ENCODE measurements around the gene SETD7. TPM values are rescaled to one million over a fixed set of nuclear protein-coding genes. Genes with fewer than 3 reads are reported as not detected.

Gene SETD7
- 29.6 and 31.4 TPM in 2 replicates for total RNA-seq (2014; rRNA removed)
- Bru-seq, nascent RNA, result percentile 66 among the genes with signal in this experiment
- percentile 76 among the genes with signal in this experiment for BruChase-seq, experiment 1, labeled RNA remaining after a 6-hour chase
- BruChase-seq, experiment 2, labeled RNA remaining after a 2-hour chase, result percentile 65 among the genes with signal in this experiment
- long read RNA-seq, full-length matches to known transcripts, result 6 of 36 reads
- long read RNA-seq, partial matches to known transcripts, result 2 of 36 reads
- long read RNA-seq, other reads (novel, unspliced or antisense), result 28 of 36 reads

DNA sequence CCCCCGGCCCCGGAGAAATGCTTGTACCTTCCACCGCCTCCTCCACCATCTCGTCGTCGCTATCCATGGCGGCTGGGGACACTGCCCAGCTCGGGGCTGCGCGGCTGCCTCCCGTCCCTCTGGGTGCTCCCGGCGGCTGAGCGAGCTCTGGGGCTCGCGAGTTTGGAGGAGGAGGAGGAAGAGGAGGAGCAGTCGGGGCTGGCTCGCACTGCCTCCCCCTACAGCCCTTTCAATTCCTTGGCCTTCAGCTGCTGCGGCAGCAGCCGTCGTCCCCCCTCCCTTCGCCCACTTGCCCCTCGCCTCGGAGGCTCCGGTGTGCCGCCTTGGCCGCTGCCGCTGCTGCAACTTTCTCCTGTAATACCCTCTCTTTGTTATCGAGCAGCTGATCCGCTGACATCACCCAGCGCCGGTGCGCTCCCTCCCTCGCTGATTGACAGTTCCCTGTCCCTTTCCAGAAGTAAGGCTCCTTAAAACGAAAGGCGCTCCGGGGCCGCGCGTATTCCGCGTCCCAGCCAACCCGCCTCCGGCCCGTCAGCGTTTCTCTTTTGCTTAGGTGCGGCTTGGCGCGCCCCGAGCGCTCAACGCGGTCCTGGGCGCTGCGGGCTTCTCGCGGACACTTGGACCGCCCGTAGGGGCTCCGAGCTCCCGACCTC lies at the start of gene SETD7:
Gene SETD7 (minus strand): TSS at position 149 of the 653 bp plus-strand sequence. CDS start 82 bp downstream, at position 67.
- Histone ChIP-seq H3K36me3 (ENCODE audit: low read depth, low read length) (no peaks in the 10 kb centered on the region), H2AFZ (ENCODE audit: low read length) (peak within 1 kb of the TSS; percentile 82), H3K79me2 (ENCODE audit: low read length) (peaks cover 45% of the 10 kb centered on the region), H3K4me3 (ENCODE audit: low read length) (peak within 1 kb of the TSS; percentile 70), H3K9me2 (replicated peaks; ENCODE audit: low read length) (no peaks in the 10 kb centered on the region), H3K27me3 (ENCODE audit: low read length) (no peaks in the 10 kb centered on the region), H3F3A (ENCODE audit: low read length, unreplicated experiment) (no peaks in the 10 kb centered on the region), H3K4me1 (ENCODE audit: insufficient read depth, low read length) (peaks cover 12% of the 10 kb centered on the region), H4K20me1 (ENCODE audit: low read length) (0 out of 2 replicates have a peak, but pooled peaks cover 4% of the 10 kb centered on the region), H3K9me3 (ENCODE audit: low read length) (no peaks in the 10 kb centered on the region), H3K9ac (ENCODE audit: low read length) (peak within 1 kb of the TSS; percentile 90), H3K4me2 (ENCODE audit: low read length) (peak within 1 kb of the TSS; percentile 89), H3K27ac (ENCODE audit: low read length) (peak within 1 kb of the TSS; percentile 44)
- no TSS peak for BruUV-seq (replicated peaks)
- TF ChIP-seq EZH2phosphoT487 (IDR thresholded peaks at IDR 0.05; ENCODE audit: borderline replicate concordance, low read length) (no peak), EZH2 (IDR thresholded peaks at IDR 0.05; ENCODE audit: low read length, unreplicated experiment) (no peak), CTCF (conservative IDR thresholded peaks at IDR 0.05; ENCODE audit: low read depth, low read length) (no peak)
- ChIA-PET POLR2A (ENCODE audit: unreplicated experiment) (interaction anchor here (0.6 kb wide), 2 partner anchors 153 to 1162 kb away, joined by 3 to 11 read pairs; no protein-coding TSS in a partner anchor), CTCF (interaction anchor here (0.6 kb wide), 1 partner anchor 120 kb away, joined by 4 read pairs; no protein-coding TSS in a partner anchor)
- DNase-seq (peak; percentile 57), ATAC-seq (peak; percentile 58)
- intact Hi-C loops (cut with micrococcal nuclease), result loop anchor here (2.0 to 5.0 kb wide), 3 partner anchors 41 to 104 kb away; partner anchors contain the start of gene RAB33B

DNA sequence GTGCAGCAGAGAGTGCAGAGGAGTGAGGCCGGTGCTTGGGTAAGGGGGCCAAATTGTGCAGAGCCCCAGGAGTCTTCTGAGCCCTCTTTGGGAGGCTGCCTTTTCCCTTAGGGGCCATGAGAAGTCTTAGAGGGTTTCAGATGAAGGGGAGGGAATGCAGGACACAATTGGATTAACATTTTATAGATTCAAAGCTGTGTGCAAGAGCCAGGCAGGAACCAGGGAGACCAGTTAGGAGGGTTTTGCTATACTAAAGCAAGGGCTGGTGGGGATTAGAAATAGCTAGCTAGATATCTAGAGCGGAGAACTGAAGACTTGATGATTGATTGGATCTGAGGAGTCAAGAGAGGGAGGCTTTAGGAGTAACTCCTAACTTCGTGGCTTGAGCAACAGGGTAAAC lies 49.5 kb upstream of the SETD7 start:
- Histone ChIP-seq H3K4me3 (ENCODE audit: low read length) (no peak overlapping the region), H3K9ac (ENCODE audit: low read length) (no peak overlapping the region), H3K4me1 (ENCODE audit: insufficient read depth, low read length) (peaks cover 16% of the 10 kb centered on the region), H2AFZ (ENCODE audit: low read length) (no peak overlapping the region), H3K9me3 (ENCODE audit: low read length) (no peaks in the 10 kb centered on the region), H3K4me2 (ENCODE audit: low read length) (no peak overlapping the region), H3K27me3 (ENCODE audit: low read length) (no peaks in the 10 kb centered on the region), H3K36me3 (ENCODE audit: low read depth, low read length) (no peaks in the 10 kb centered on the region), H3F3A (ENCODE audit: low read length, unreplicated experiment) (no peaks in the 10 kb centered on the region), H3K9me2 (replicated peaks; ENCODE audit: low read length) (no peaks in the 10 kb centered on the region), H3K27ac (ENCODE audit: low read length) (no peak overlapping the region), H4K20me1 (ENCODE audit: low read length) (no peaks in the 10 kb centered on the region), H3K79me2 (ENCODE audit: low read length) (no peaks in the 10 kb centered on the region)
- ATAC-seq (no peak), DNase-seq (no peak)
- no TSS peak for BruUV-seq (replicated peaks)
- CTCF ChIA-PET, result no interaction called here
- POLR2A ChIA-PET (ENCODE audit: unreplicated experiment), result no interaction called here
- no peak for TF ChIP-seq EZH2phosphoT487 (IDR thresholded peaks at IDR 0.05; ENCODE audit: borderline replicate concordance, low read length)
- no peak for TF ChIP-seq EZH2 (IDR thresholded peaks at IDR 0.05; ENCODE audit: low read length, unreplicated experiment)
- no peak for TF ChIP-seq CTCF (conservative IDR thresholded peaks at IDR 0.05; ENCODE audit: low read depth, low read length)
- intact Hi-C loops (cut with micrococcal nuclease), result no loop called here

All from PC-3 (cell line).